ENCODE results near the gene STXBP5L.
"Not testable (repeated sequence)": the region's sequence is repeated elsewhere in the genome, so short reads cannot be mapped to it uniquely, and the experiment has no call there.

Gene STXBP5L

GRCh38 chr3:121230194-121230593, 322.2 kb downstream of the STXBP5L start:
- not testable (repeated sequence) for DNase-seq (ENCODE audit: low read depth in 2 of 2, low spot score in 1 of 2)

GRCh38 chr3:121231872-121232271, 323.9 kb downstream of the STXBP5L start:
- DNase-seq (ENCODE audit: low read depth in 2 of 2, low spot score in 1 of 2): no peak

GRCh38 chr3:121232309-121233225, 324.6 kb downstream of the STXBP5L start:
- no peak for DNase-seq (ENCODE audit: low read depth in 2 of 2, low spot score in 1 of 2)

GRCh38 chr3:121243208-121243607, 335.2 kb downstream of the STXBP5L start:
- no peak for DNase-seq (ENCODE audit: low read depth in 2 of 2, low spot score in 1 of 2)

GRCh38 chr3:121252676-121253075, 344.7 kb downstream of the STXBP5L start:
- no peak for DNase-seq (ENCODE audit: low read depth in 2 of 2, low spot score in 1 of 2)

- no peak for DNase-seq (ENCODE audit: low read depth in 2 of 2, low spot score in 1 of 2)
Measured at GRCh38 chr3:121269389-121269788, 361.4 kb downstream of the STXBP5L start.

GRCh38 chr3:121274411-121274810, 366.4 kb downstream of the STXBP5L start:
- DNase-seq (ENCODE audit: low read depth in 2 of 2, low spot score in 1 of 2): no peak

GRCh38 chr3:121295452-121295851, 387.4 kb downstream of the STXBP5L start:
- DNase-seq (ENCODE audit: low read depth in 2 of 2, low spot score in 1 of 2): no peak

GRCh38 chr3:121295979-121296378, 388.0 kb downstream of the STXBP5L start:
- no peak for DNase-seq (ENCODE audit: low read depth in 2 of 2, low spot score in 1 of 2)

GRCh38 chr3:121324320-121324719, 416.3 kb downstream of the STXBP5L start:
- DNase-seq (ENCODE audit: low read depth in 2 of 2, low spot score in 1 of 2): no peak

- no peak for DNase-seq (ENCODE audit: low read depth in 2 of 2, low spot score in 1 of 2)
Measured at GRCh38 chr3:121330118-121330517, 422.1 kb downstream of the STXBP5L start.

- no peak for DNase-seq (ENCODE audit: low read depth in 2 of 2, low spot score in 1 of 2)
Measured at GRCh38 chr3:121330634-121331033, 422.6 kb downstream of the STXBP5L start.

- DNase-seq (ENCODE audit: low read depth in 2 of 2, low spot score in 1 of 2): not testable (repeated sequence)
Measured at GRCh38 chr3:121355960-121356359, 448.0 kb downstream of the STXBP5L start.

- no peak for DNase-seq (ENCODE audit: low read depth in 2 of 2, low spot score in 1 of 2)
Measured at GRCh38 chr3:121362035-121362734, 454.2 kb downstream of the STXBP5L start.

GRCh38 chr3:121388308-121388707, 480.3 kb downstream of the STXBP5L start:
- DNase-seq (ENCODE audit: low read depth in 2 of 2, low spot score in 1 of 2): not testable (repeated sequence)

- not testable (repeated sequence) for DNase-seq (ENCODE audit: low read depth in 2 of 2, low spot score in 1 of 2)
Measured at GRCh38 chr3:121395967-121396366, 488.0 kb downstream of the STXBP5L start.

GRCh38 chr3:121398051-121398450, 490.0 kb downstream of the STXBP5L start:
- DNase-seq (ENCODE audit: low read depth in 2 of 2, low spot score in 1 of 2): not testable (repeated sequence)

GRCh38 chr3:121399820-121400219, 491.8 kb downstream of the STXBP5L start:
- no peak for DNase-seq (ENCODE audit: low read depth in 2 of 2, low spot score in 1 of 2)

GRCh38 chr3:121405631-121406030, 497.6 kb downstream of the STXBP5L start:
- no peak for DNase-seq (ENCODE audit: low read depth in 2 of 2, low spot score in 1 of 2)

GRCh38 chr3:121411523-121411922, 503.5 kb downstream of the STXBP5L start:
- DNase-seq (ENCODE audit: low read depth in 2 of 2, low spot score in 1 of 2): no peak

GRCh38 chr3:121414924-121415323, 506.9 kb downstream of the STXBP5L start:
- DNase-seq (ENCODE audit: low read depth in 2 of 2, low spot score in 1 of 2): no peak

- no peak for DNase-seq (ENCODE audit: low read depth in 2 of 2, low spot score in 1 of 2)
Measured at GRCh38 chr3:121418182-121418581, 510.2 kb downstream of the STXBP5L start.
